IMR-90 (cell line): Measurements from ENCODE around the gene CHRM5. TPM values are rescaled to one million over a fixed set of nuclear protein-coding genes. Genes with fewer than 3 reads are reported as not detected.
A peak's percentile ranks its signal among the peaks of the same experiment; 100 is the strongest.

Experiments used
- ATAC-seq: fragments of 200-7000 bp; cut with Tn5 transposase; 2 replicates; pipeline ENCODE4 v1.9.1; 2020; ENCODE audit warnings: low read depth, mild to moderate bottlenecking, moderate library complexity
- BruUV-seq: library from RNA; stranded (reverse); fragments of 400-500 nt; replicated peaks from 2 replicates; lab custom pipeline; 2021; lab: Mats Ljungman, UMichigan
- CTCF ChIA-PET: fragments of 300-600 bp; formaldehyde crosslinking; extraction: SDS; loops from one replicate; lab custom pipeline; 2021; ENCODE audit warnings: antibody characterized with exemption; lab: Yijun Ruan, JAX
- POLR2A ChIA-PET: fragments of 300-600 bp; sonication (Branson Sonifier 250); formaldehyde crosslinking; loops from one replicate; lab custom pipeline; 2022; ENCODE audit warnings: antibody characterized with exemption; ENCODE audit not compliant: unreplicated experiment; lab: Charles Lee
- DNase-seq: peaks from one replicate; pipeline ENCODE4 v3.0.0; 2013
- H2AFZ ChIP-seq: replicated peaks from 2 replicates; pipeline ENCODE3; 2013; ENCODE audit warnings: low read length, mild to moderate bottlenecking; ENCODE audit not compliant: poor library complexity
- H2AK5ac ChIP-seq: 2 replicates; pipeline ENCODE4 v1.6.1; 2013; ENCODE audit warnings: low read depth, low read length, inconsistent platforms
- H2AK9ac ChIP-seq: replicated peaks from 2 replicates; pipeline ENCODE3; 2013; ENCODE audit warnings: mild to moderate bottlenecking, low read depth, low read length, moderate library complexity; ENCODE audit not compliant: poor library complexity
- H2BK120ac ChIP-seq: 2 replicates; pipeline ENCODE4 v1.6.1; 2013; ENCODE audit warnings: low read depth, low read length, inconsistent platforms
- H2BK15ac ChIP-seq: 3 replicates; pipeline ENCODE4 v1.6.1; 2013; ENCODE audit warnings: low read depth, low read length, inconsistent platforms
- H2BK20ac ChIP-seq: 2 replicates; pipeline ENCODE4 v1.6.1; 2013; ENCODE audit warnings: low read depth, mild to moderate bottlenecking, inconsistent platforms, low read length, moderate library complexity
- H2BK5ac ChIP-seq: 2 replicates; pipeline ENCODE4 v1.6.1; 2013; ENCODE audit warnings: mild to moderate bottlenecking, low read depth, low read length, inconsistent platforms; ENCODE audit not compliant: poor library complexity, severe bottlenecking
- H3K14ac ChIP-seq: replicated peaks from 2 replicates; pipeline ENCODE4 v1.6.1; 2013; ENCODE audit warnings: low read depth, low read length, inconsistent platforms
- H3K18ac ChIP-seq: 2 replicates; pipeline ENCODE4 v1.6.1; 2013; ENCODE audit warnings: low read depth, low read length, control low read depth
- H3K23ac ChIP-seq: 2 replicates; pipeline ENCODE4 v1.6.1; 2013; ENCODE audit warnings: low read depth, low read length, inconsistent platforms
- H3K27ac ChIP-seq: 2 replicates; pipeline ENCODE4 v1.5.1; 2013; ENCODE audit warnings: mild to moderate bottlenecking, control low read depth, low read length; ENCODE audit not compliant: insufficient read depth
- H3K27me3 ChIP-seq: 2 replicates; pipeline ENCODE4 v1.6.1; 2013; ENCODE audit warnings: low read length; ENCODE audit not compliant: control insufficient read depth, insufficient read depth
- H3K36me3 ChIP-seq: 2 replicates; pipeline ENCODE4 v1.6.1; 2013; ENCODE audit warnings: low read length, mixed read lengths; ENCODE audit not compliant: control insufficient read depth, insufficient read depth
- H3K4ac ChIP-seq: 2 replicates; pipeline ENCODE4 v1.6.1; 2013; ENCODE audit warnings: low read depth, low read length, inconsistent platforms
- H3K4me1 ChIP-seq: 2 replicates; pipeline ENCODE4 v1.6.1; 2013; ENCODE audit warnings: low read length, mixed read lengths; ENCODE audit not compliant: control insufficient read depth, insufficient read depth
- H3K4me2 ChIP-seq: 2 replicates; pipeline ENCODE4 v1.6.1; 2013; ENCODE audit warnings: low read depth, mild to moderate bottlenecking, control low read depth, low read length, moderate library complexity
- H3K4me3 ChIP-seq: 2 replicates; pipeline ENCODE4 v1.5.1; 2013; ENCODE audit warnings: low read depth, mild to moderate bottlenecking, control low read depth, low read length, moderate library complexity; ENCODE audit not compliant: insufficient read depth
- H3K56ac ChIP-seq: 2 replicates; pipeline ENCODE4 v1.6.1; 2013; ENCODE audit warnings: low read length, inconsistent platforms; ENCODE audit not compliant: insufficient read depth; ENCODE audit errors: extremely low read depth
- H3K79me1 ChIP-seq, 2 experiments: 2 replicates each; pipeline ENCODE4 v1.6.1; 2013; ENCODE audit warnings: low read length in 2 of 2, inconsistent platforms in 1 of 2, low read depth in 1 of 2
- H3K9ac ChIP-seq: 2 replicates; pipeline ENCODE4 v1.6.1; 2013; ENCODE audit warnings: low read depth, low read length, control low read depth
- H3K9me1 ChIP-seq: 2 replicates; pipeline ENCODE4 v1.6.1; 2013; ENCODE audit warnings: low read length, inconsistent platforms; ENCODE audit not compliant: insufficient read depth
- H3K9me3 ChIP-seq: 2 replicates; pipeline ENCODE4 v1.6.1; 2013; ENCODE audit warnings: low read length; ENCODE audit not compliant: control insufficient read depth, insufficient read depth
- H4K20me1 ChIP-seq: 2 replicates; pipeline ENCODE4 v1.6.1; 2013; ENCODE audit warnings: low read length, inconsistent platforms; ENCODE audit not compliant: insufficient read depth
- H4K5ac ChIP-seq: 2 replicates; pipeline ENCODE4 v1.6.1; 2013; ENCODE audit warnings: mild to moderate bottlenecking, low read depth, low read length, control low read depth
- H4K8ac ChIP-seq, 2 experiments: 2 replicates each; pipeline ENCODE4 v1.6.1; 2013; ENCODE audit warnings: low read depth in 2 of 2, low read length in 2 of 2, control low read depth in 1 of 2, inconsistent platforms in 1 of 2
- H4K91ac ChIP-seq: 2 replicates; pipeline ENCODE4 v1.6.1; 2013; ENCODE audit warnings: low read depth, low read length, inconsistent platforms; ENCODE audit not compliant: insufficient read depth
- CEBPB ChIP-seq: IDR thresholded peaks from 2 replicates; pipeline ENCODE4 v1.6.1; 2012; ENCODE audit warnings: low read depth, low read length, improper control_type of control experiment
- CTCF ChIP-seq: conservative IDR thresholded peaks from 2 replicates; pipeline ENCODE4 v1.5.1; 2012; ENCODE audit warnings: mild to moderate bottlenecking, low read depth, low read length, improper control_type of control experiment
- FOS ChIP-seq: fragments of 150-350 bp; IDR thresholded peaks from 2 replicates; pipeline ENCODE4 v1.6.1; 2016; ENCODE audit warnings: low read depth, low read length
- MAZ ChIP-seq: IDR thresholded peaks from 2 replicates; pipeline ENCODE4 v1.6.1; 2012; ENCODE audit warnings: low read depth, mild to moderate bottlenecking, low read length, improper control_type of control experiment, moderate library complexity, borderline replicate concordance
- WGBS, 2 experiments: methylation state at CpG; one replicate each; pipeline versions ENCODE4 v1.1.5 to v1.1.7; 2013; ENCODE audit warnings: missing lambda C conversion rate in 2 of 2; ENCODE audit not compliant: insufficient read length in 1 of 2; ENCODE audit errors: extremely low coverage in 2 of 2; 5-methylcytosine and 5-hydroxymethylcytosine counted together
- dilution Hi-C: fragments of 300-500 bp; cut with HindIII; formaldehyde crosslinking; loops from one replicate; pipeline ENCODE4 v1.14.3; 2018; ENCODE audit warnings: low sequenced_read_pairs; ENCODE audit not compliant: unreplicated experiment
- in situ Hi-C: fragments of 300-500 bp; cut with MboI; formaldehyde crosslinking; loops from 3 replicates; pipeline ENCODE4 v1.14.3; 2019; ENCODE audit warnings: low sequenced_read_pairs, inconsistent platforms, mixed read lengths
- intact Hi-C: fragments of 100-400 bp; cut with micrococcal nuclease; formaldehyde crosslinking; loops from 2 replicates; pipeline ENCODE4 v1.10.0; 2022
- polyA plus RNA-seq, 3 experiments: library from polyadenylated mRNA; depleted of rRNA; stranded (reverse); fragments of >200 nt; gene quantifications; 2 replicates each; pipeline ENCODE4 v1.2.3, GENCODE V29; 2012; ENCODE audit warnings: low replicate concordance in 1 of 3
- total RNA-seq: library from RNA; depleted of rRNA; stranded (reverse); fragments of >200 nt; gene quantifications from 2 replicates; pipeline ENCODE4 v1.2.3, GENCODE V29; 2012

CHRM5 gene
- total and polyA plus RNA-seq, 2 of the 4 experiments (the other 2 are of a cell fraction), result under 0.01 to 0.03 TPM

DNA sequence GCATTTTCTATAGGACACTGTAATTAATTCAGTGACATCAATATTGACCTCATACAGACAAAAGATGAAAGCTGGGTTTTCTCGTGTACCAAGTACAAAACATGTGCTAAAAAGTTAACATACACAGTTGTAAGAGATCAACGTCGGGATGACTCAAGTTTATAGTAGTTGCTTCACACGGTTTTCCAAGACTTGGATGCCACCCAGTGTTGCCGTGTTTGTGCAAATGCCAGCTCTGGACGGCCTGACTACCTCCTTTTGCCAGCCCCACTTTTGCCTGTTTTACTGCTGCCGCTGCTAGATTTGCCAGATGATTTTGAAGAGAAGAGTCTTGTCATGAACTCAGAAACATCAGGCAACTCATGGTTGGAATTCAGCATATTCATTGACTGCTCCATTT is 115.8 kb downstream of the CHRM5 start:
- no peaks in the 10 kb centered on the region for H3K27me3 ChIP-seq
- intact Hi-C loops, result no loop called here
- no peak overlapping the region for H3K23ac ChIP-seq
- H3K18ac ChIP-seq, result no peak overlapping the region
- no peak overlapping the region for H3K14ac ChIP-seq
- H2BK20ac ChIP-seq, result no peak overlapping the region
- no peak overlapping the region for H3K56ac ChIP-seq
- H2BK5ac ChIP-seq, result peak overlapping the region; percentile 43
- 27% methylated on average over 3 of the region's 7 CpGs; no CpG with 5 or more reads in 1 of the 2 experiments for WGBS, 2 experiments
- no peaks in the 10 kb centered on the region for H4K20me1 ChIP-seq
- no peak overlapping the region for H3K4ac ChIP-seq
- no peak overlapping the region for H4K91ac ChIP-seq
- ATAC-seq (peak; percentile 72), DNase-seq (peak; percentile 84)
- H3K36me3 ChIP-seq, result peaks cover 7% of the 10 kb centered on the region
- H3K9me1 ChIP-seq, result 0 out of 2 replicates have a peak, but pooled peaks cover 3% of the 10 kb centered on the region
- H4K8ac ChIP-seq, result no peak overlapping the region
- in situ Hi-C loops, result no loop called here
- H4K5ac ChIP-seq, result no peak overlapping the region
- no peak overlapping the region for H3K27ac ChIP-seq
- dilution Hi-C loops, result no loop called here
- H2AFZ ChIP-seq, result no peak overlapping the region
- no peak overlapping the region for H2AK9ac ChIP-seq
- H3K4me3 ChIP-seq, result no peak overlapping the region
- no peak overlapping the region for H2BK15ac ChIP-seq
- H2AK5ac ChIP-seq, result no peak overlapping the region
- H3K9ac ChIP-seq, result no peak overlapping the region
- H2BK120ac ChIP-seq, result no peak overlapping the region
- peaks cover 2% of the 10 kb centered on the region; the same call in 1 of the 2 replicates for H3K4me1 ChIP-seq
- ChIA-PET CTCF (no interaction called here), POLR2A (no interaction called here)
- BruUV-seq, result no TSS peak
- TF ChIP-seq FOS (peak; percentile 44; the same call in 1 of the 2 replicates), CTCF (no peak), MAZ (no peak), CEBPB (peak; percentile 84)
- H3K79me1 ChIP-seq, result peaks cover 0 to 3% of the 10 kb centered on the region in 2 experiments; a peak in 2 of 4 replicates
- no peak overlapping the region for H3K4me2 ChIP-seq
- H3K9me3 ChIP-seq, result no peaks in the 10 kb centered on the region
